GM23338 (cell line): ENCODE results near the gene PHF20. TPM values are rescaled to one million over a fixed set of nuclear protein-coding genes. Genes with fewer than 3 reads are reported as not detected.
"Not testable (repeated sequence)": the region's sequence is repeated elsewhere in the genome, so short reads cannot be mapped to it uniquely, and the experiment has no call there.

Experiments used
- ATAC-seq: fragments of 200-7000 bp; cut with Tn5 transposase; 3 replicates; pipeline ENCODE4 v1.9.1; 2020
- DNase-seq: peaks from one replicate; pipeline ENCODE4 v3.0.0-alpha.2; 2015; ENCODE audit warnings: low spot score
- H2AFZ ChIP-seq: fragments of 200-600 bp; sonication (generic); 2 replicates; pipeline ENCODE4 v1.8.0; 2016; ENCODE audit warnings: antibody characterized with exemption, mild to moderate bottlenecking, moderate library complexity
- H3F3A ChIP-seq: fragments of 200-600 bp; sonication (generic); replicated peaks from 2 replicates; pipeline ENCODE4 v1.8.0; 2017; ENCODE audit warnings: antibody characterized with exemption, mixed run types, low read depth
- H3K27ac ChIP-seq: fragments of 200-600 bp; sonication (generic); 2 replicates; pipeline ENCODE4 v1.6.1; 2016; ENCODE audit warnings: low read depth
- H3K27me3 ChIP-seq: fragments of 200-600 bp; sonication (generic); 2 replicates; pipeline ENCODE4 v1.8.0; 2016; ENCODE audit warnings: mild to moderate bottlenecking, mixed run types, moderate library complexity; ENCODE audit not compliant: insufficient read depth
- H3K36me3 ChIP-seq: fragments of 200-600 bp; sonication (generic); 2 replicates; pipeline ENCODE4 v1.8.0; 2016; ENCODE audit warnings: mild to moderate bottlenecking; ENCODE audit not compliant: insufficient read depth
- H3K4me1 ChIP-seq: fragments of 200-600 bp; sonication (generic); 2 replicates; pipeline ENCODE4 v1.8.0; 2016; ENCODE audit warnings: mild to moderate bottlenecking, moderate library complexity; ENCODE audit not compliant: insufficient read depth
- H3K4me2 ChIP-seq: fragments of 200-600 bp; sonication (generic); 2 replicates; pipeline ENCODE4 v1.7.1; 2017; ENCODE audit warnings: mixed run types
- H3K4me3 ChIP-seq: fragments of 200-600 bp; sonication (generic); 2 replicates; pipeline ENCODE4 v1.6.1; 2016; ENCODE audit warnings: mixed run types
- H3K79me2 ChIP-seq: fragments of 200-600 bp; sonication (generic); replicated peaks from 2 replicates; pipeline ENCODE4 v1.8.0; 2017; ENCODE audit warnings: mild to moderate bottlenecking; ENCODE audit not compliant: insufficient read depth
- H3K9me2 ChIP-seq: fragments of 200-600 bp; sonication (generic); 2 replicates; pipeline ENCODE4 v1.8.0; 2017; ENCODE audit not compliant: insufficient read depth
- H4K20me1 ChIP-seq: fragments of 200-600 bp; sonication (generic); replicated peaks from 2 replicates; pipeline ENCODE4 v1.8.0; 2017; ENCODE audit warnings: mild to moderate bottlenecking; ENCODE audit not compliant: insufficient read depth
- H3K27ac Mint-ChIP-seq: 2 replicates; pipeline ENCODE4 v1.8.0; 2020; ENCODE audit warnings: inconsistent platforms, mild to moderate bottlenecking, moderate library complexity, mixed read lengths
- H3K27me3 Mint-ChIP-seq: 3 replicates; pipeline ENCODE4 v1.8.0; 2022; ENCODE audit warnings: low read depth, mild to moderate bottlenecking, moderate library complexity, mixed read lengths, inconsistent platforms; ENCODE audit not compliant: insufficient read depth, poor library complexity
- H3K36me3 Mint-ChIP-seq: 3 replicates; pipeline ENCODE4 v1.8.0; 2021; ENCODE audit warnings: low read depth, mild to moderate bottlenecking, inconsistent platforms, moderate library complexity, mixed read lengths
- H3K4me1 Mint-ChIP-seq: 3 replicates; pipeline ENCODE4 v1.8.0; 2020; ENCODE audit warnings: mild to moderate bottlenecking, inconsistent platforms, mixed read lengths
- H3K4me3 Mint-ChIP-seq: 3 replicates; pipeline ENCODE4 v1.8.0; 2021; ENCODE audit warnings: moderate library complexity, mild to moderate bottlenecking, inconsistent platforms, mixed read lengths
- H3K9me3 Mint-ChIP-seq: 3 replicates; pipeline ENCODE4 v1.8.0; 2020; ENCODE audit warnings: moderate library complexity, mild to moderate bottlenecking, inconsistent platforms, mixed read lengths
- CREB1 ChIP-seq: fragments of 250-450 bp; sonication (Bioruptor Pico); IDR thresholded peaks from 2 replicates; pipeline ENCODE4 v1.5.0; 2020; ENCODE audit warnings: low read depth, mild to moderate bottlenecking, moderate library complexity
- CTCF ChIP-seq, 2 experiments: fragments of 200-600 bp in 1 of 2; sonication (generic) in 1 of 2; conservative IDR thresholded peaks; 2 replicates each; pipeline versions ENCODE4 v1.5.1 to v1.6.1; 2016 to 2017; ENCODE audit warnings: antibody characterized with exemption in 2 of 2, low read depth in 2 of 2, mild to moderate bottlenecking in 2 of 2, moderate library complexity in 1 of 2
- ETS1 ChIP-seq: IDR thresholded peaks from 2 replicates; pipeline ENCODE4 v1.6.1; 2016; ENCODE audit warnings: antibody characterized with exemption
- EZH2 ChIP-seq: fragments of 200-600 bp; sonication (generic); IDR thresholded peaks from one replicate; pipeline ENCODE4 v1.8.0; 2017; ENCODE audit warnings: antibody characterized with exemption, mild to moderate bottlenecking, low read depth; ENCODE audit not compliant: unreplicated experiment
- JUNB ChIP-seq: IDR thresholded peaks from one replicate; pipeline ENCODE4 v1.6.1; 2016; ENCODE audit warnings: antibody characterized with exemption; ENCODE audit not compliant: unreplicated experiment
- NANOG ChIP-seq: IDR thresholded peaks from 2 replicates; pipeline ENCODE4 v1.6.1; 2016; ENCODE audit warnings: antibody characterized with exemption, borderline replicate concordance
- STAT1 ChIP-seq: IDR thresholded peaks from one replicate; pipeline ENCODE4 v1.6.1; 2016; ENCODE audit warnings: antibody characterized with exemption; ENCODE audit not compliant: unreplicated experiment
- polyA plus RNA-seq: library from polyadenylated mRNA; unstranded; fragments of >200 nt; fragmentation: Nextera tagmentation; extraction: Ambion mirVana; gene quantifications from 2 replicates; pipeline ENCODE4 v1.2.1, GENCODE V29; 2016
- total RNA-seq: library from RNA; depleted of rRNA; stranded (reverse); fragments of >200 nt; shearing (Covaris generic); gene quantifications from 2 replicates; pipeline ENCODE4 v1.2.3, GENCODE V29; 2014
- TF ChIP-seq, protein P1 (sequence below): fragments of 250-450 bp; sonication (Bioruptor Pico); IDR thresholded peaks from 2 replicates; pipeline ENCODE4 v1.5.0; 2020; ENCODE audit warnings: mild to moderate bottlenecking, moderate library complexity
- TF ChIP-seq, protein P2 (sequence below): IDR thresholded peaks from one replicate; pipeline ENCODE4 v1.6.1; 2018; ENCODE audit warnings: antibody characterized with exemption; ENCODE audit not compliant: unreplicated experiment

PHF20 gene
- total and polyA plus RNA-seq, 2 experiments from 2014 or later: 71.8 to 103 TPM

DNA sequence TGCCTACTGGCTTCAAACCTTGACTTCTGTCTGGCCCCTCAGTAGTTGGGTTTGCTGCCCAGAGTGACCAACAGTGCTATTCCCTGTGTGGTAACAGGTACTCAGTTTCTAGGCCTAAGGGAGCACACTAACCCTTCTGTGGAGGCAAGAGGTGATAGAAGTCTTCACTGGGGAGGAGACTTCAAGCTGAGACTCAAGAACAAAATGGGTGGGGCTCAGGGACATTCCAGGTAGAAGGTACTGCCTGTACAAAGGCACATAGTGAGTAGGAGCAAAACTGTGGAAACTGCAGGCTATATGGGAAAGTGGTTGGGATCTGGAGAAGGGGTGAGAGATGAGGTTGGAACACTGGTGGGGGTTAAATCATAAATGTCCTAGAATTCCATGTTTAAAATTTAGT is 184.8 kb downstream of the PHF20 start:
- Histone ChIP-seq H3K27ac (no peak overlapping the region), H3K9me2 (no peaks in the 10 kb centered on the region), H2AFZ (no peak overlapping the region), H3K4me3 (no peak overlapping the region), H3K27me3 (no peaks in the 10 kb centered on the region), H3K79me2 (peaks cover 19% of the 10 kb centered on the region), H3K36me3 (no peaks in the 10 kb centered on the region), H3K4me2 (no peak overlapping the region), H4K20me1 (peaks cover 12% of the 10 kb centered on the region), H3F3A (peaks cover 28% of the 10 kb centered on the region), H3K4me1 (peaks cover 14% of the 10 kb centered on the region; the same call in 1 of the 2 replicates)
- ATAC-seq: no peak
- H3K9me3 Mint-ChIP-seq: no peaks in the 10 kb centered on the region; the same call in 2 of the 3 replicates
- TF ChIP-seq STAT1 (no peak), NANOG (no peak), ETS1 (no peak), EZH2 (no peak), JUNB (no peak), CREB1 (CRISPR knock-in tag) (no peak), CTCF (conservative IDR thresholded peaks at IDR 0.05; ENCODE audit: low read depth in 2 of 2) (no peak)
- TF ChIP-seq, protein P1, sequence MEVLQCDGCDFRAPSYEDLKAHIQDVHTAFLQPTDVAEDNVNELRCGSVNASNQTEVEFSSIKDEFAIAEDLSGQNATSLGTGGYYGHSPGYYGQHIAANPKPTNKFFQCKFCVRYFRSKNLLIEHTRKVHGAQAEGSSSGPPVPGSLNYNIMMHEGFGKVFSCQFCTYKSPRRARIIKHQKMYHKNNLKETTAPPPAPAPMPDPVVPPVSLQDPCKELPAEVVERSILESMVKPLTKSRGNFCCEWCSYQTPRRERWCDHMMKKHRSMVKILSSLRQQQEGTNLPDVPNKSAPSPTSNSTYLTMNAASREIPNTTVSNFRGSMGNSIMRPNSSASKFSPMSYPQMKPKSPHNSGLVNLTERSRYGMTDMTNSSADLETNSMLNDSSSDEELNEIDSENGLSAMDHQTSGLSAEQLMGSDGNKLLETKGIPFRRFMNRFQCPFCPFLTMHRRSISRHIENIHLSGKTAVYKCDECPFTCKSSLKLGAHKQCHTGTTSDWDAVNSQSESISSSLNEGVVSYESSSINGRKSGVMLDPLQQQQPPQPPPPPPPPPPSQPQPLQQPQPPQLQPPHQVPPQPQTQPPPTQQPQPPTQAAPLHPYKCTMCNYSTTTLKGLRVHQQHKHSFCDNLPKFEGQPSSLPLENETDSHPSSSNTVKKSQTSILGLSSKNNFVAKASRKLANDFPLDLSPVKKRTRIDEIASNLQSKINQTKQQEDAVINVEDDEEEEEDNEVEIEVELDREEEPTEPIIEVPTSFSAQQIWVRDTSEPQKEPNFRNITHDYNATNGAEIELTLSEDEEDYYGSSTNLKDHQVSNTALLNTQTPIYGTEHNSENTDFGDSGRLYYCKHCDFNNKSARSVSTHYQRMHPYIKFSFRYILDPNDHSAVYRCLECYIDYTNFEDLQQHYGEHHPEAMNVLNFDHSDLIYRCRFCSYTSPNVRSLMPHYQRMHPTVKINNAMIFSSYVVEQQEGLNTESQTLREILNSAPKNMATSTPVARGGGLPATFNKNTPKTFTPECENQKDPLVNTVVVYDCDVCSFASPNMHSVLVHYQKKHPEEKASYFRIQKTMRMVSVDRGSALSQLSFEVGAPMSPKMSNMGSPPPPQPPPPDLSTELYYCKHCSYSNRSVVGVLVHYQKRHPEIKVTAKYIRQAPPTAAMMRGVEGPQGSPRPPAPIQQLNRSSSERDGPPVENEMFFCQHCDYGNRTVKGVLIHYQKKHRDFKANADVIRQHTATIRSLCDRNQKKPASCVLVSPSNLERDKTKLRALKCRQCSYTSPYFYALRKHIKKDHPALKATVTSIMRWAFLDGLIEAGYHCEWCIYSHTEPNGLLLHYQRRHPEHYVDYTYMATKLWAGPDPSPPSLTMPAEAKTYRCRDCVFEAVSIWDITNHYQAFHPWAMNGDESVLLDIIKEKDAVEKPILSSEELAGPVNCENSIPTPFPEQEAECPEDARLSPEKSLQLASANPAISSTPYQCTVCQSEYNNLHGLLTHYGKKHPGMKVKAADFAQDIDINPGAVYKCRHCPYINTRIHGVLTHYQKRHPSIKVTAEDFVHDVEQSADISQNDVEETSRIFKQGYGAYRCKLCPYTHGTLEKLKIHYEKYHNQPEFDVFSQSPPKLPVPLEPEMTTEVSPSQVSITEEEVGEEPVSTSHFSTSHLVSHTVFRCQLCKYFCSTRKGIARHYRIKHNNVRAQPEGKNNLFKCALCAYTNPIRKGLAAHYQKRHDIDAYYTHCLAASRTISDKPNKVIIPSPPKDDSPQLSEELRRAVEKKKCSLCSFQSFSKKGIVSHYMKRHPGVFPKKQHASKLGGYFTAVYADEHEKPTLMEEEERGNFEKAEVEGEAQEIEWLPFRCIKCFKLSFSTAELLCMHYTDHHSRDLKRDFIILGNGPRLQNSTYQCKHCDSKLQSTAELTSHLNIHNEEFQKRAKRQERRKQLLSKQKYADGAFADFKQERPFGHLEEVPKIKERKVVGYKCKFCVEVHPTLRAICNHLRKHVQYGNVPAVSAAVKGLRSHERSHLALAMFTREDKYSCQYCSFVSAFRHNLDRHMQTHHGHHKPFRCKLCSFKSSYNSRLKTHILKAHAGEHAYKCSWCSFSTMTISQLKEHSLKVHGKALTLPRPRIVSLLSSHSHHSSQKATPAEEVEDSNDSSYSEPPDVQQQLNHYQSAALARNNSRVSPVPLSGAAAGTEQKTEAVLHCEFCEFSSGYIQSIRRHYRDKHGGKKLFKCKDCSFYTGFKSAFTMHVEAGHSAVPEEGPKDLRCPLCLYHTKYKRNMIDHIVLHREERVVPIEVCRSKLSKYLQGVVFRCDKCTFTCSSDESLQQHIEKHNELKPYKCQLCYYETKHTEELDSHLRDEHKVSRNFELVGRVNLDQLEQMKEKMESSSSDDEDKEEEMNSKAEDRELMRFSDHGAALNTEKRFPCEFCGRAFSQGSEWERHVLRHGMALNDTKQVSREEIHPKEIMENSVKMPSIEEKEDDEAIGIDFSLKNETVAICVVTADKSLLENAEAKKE: no peak
- TF ChIP-seq, protein P2, sequence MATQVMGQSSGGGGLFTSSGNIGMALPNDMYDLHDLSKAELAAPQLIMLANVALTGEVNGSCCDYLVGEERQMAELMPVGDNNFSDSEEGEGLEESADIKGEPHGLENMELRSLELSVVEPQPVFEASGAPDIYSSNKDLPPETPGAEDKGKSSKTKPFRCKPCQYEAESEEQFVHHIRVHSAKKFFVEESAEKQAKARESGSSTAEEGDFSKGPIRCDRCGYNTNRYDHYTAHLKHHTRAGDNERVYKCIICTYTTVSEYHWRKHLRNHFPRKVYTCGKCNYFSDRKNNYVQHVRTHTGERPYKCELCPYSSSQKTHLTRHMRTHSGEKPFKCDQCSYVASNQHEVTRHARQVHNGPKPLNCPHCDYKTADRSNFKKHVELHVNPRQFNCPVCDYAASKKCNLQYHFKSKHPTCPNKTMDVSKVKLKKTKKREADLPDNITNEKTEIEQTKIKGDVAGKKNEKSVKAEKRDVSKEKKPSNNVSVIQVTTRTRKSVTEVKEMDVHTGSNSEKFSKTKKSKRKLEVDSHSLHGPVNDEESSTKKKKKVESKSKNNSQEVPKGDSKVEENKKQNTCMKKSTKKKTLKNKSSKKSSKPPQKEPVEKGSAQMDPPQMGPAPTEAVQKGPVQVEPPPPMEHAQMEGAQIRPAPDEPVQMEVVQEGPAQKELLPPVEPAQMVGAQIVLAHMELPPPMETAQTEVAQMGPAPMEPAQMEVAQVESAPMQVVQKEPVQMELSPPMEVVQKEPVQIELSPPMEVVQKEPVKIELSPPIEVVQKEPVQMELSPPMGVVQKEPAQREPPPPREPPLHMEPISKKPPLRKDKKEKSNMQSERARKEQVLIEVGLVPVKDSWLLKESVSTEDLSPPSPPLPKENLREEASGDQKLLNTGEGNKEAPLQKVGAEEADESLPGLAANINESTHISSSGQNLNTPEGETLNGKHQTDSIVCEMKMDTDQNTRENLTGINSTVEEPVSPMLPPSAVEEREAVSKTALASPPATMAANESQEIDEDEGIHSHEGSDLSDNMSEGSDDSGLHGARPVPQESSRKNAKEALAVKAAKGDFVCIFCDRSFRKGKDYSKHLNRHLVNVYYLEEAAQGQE: no peak
- H3K36me3 Mint-ChIP-seq: peaks cover 7% of the 10 kb centered on the region; the same call in 2 of the 3 replicates
- DNase-seq: no peak
- H3K4me1 Mint-ChIP-seq: peaks cover 13% of the 10 kb centered on the region
- no peak overlapping the region for H3K27ac Mint-ChIP-seq
- no peak overlapping the region for H3K4me3 Mint-ChIP-seq
- peaks cover 14% of the 10 kb centered on the region for H3K27me3 Mint-ChIP-seq

GRCh38 chr20:35959291-35959690 is 187.5 kb downstream of the PHF20 start:
- peaks cover 10% of the 10 kb centered on the region for H3K27me3 Mint-ChIP-seq

More at GRCh38 chr20:35959291-35959690, 187.5 kb downstream of the PHF20 start:
- not testable (repeated sequence) for ATAC-seq, H3K36me3 ChIP-seq, H3K36me3 Mint-ChIP-seq, H3K79me2 ChIP-seq, H3K4me3 ChIP-seq, H3K27ac ChIP-seq, H3K4me1 Mint-ChIP-seq, H3K4me1 ChIP-seq, H2AFZ ChIP-seq, DNase-seq, H4K20me1 ChIP-seq, H3K27ac Mint-ChIP-seq, H3K9me3 Mint-ChIP-seq, H3K4me3 Mint-ChIP-seq, H3K9me2 ChIP-seq, H3K4me2 ChIP-seq, H3K27me3 ChIP-seq
- H3F3A ChIP-seq: peaks cover 11% of the 10 kb centered on the region; the same call in 1 of the 2 replicates
